NB4 (cell line): ENCODE data around the gene UVRAG.

ENCODE experiments used
- CTCF ChIP-seq: IDR thresholded peaks from one replicate; pipeline ENCODE4 v1.5.1; 2012; ENCODE audit warnings: low read depth, low read length
- MAX ChIP-seq: IDR thresholded peaks from 2 replicates; pipeline ENCODE4 v1.6.1; 2011; ENCODE audit warnings: low read depth, low read length

- no peak for TF ChIP-seq MAX
- TF ChIP-seq CTCF = no peak
Observed at GRCh38 chr11:76148941-76149613, 334.1 kb downstream of the UVRAG start.
